C1 segment of cervical spinal cord (tissue), 14 donors: ENCODE results near the gene HECW1.
A peak's percentile ranks its signal among the peaks of the same experiment; 100 is the strongest.
"Not testable (repeated sequence)": the region's sequence is repeated elsewhere in the genome, so short reads cannot be mapped to it uniquely, and the experiment has no call there.

ENCODE experiments used
- DNase-seq, 14 donors: peaks; one replicate each; lab custom pipeline; 2025; lab: John Stamatoyannopoulos, UW

The HECW1 gene

DNA sequence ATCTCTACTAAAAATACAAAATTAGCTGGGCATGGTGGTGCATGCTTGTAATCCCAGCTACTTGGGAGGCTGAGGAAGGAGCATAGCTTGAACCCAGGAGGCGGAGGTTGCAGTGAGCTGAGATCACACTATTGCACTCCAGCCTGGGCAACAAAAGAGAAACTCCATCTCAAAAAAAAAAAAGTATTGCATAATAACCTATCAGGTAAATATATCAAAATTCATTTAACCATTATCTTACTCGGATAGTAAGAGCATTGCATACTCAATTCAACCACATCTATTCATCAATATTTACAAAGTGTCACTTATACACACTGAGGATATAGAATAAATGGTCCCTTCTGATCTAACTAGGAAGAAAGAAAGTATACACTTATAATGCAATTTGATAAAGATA is 461.4 kb downstream of the HECW1 start:
- DNase-seq: not testable (repeated sequence)

DNA sequence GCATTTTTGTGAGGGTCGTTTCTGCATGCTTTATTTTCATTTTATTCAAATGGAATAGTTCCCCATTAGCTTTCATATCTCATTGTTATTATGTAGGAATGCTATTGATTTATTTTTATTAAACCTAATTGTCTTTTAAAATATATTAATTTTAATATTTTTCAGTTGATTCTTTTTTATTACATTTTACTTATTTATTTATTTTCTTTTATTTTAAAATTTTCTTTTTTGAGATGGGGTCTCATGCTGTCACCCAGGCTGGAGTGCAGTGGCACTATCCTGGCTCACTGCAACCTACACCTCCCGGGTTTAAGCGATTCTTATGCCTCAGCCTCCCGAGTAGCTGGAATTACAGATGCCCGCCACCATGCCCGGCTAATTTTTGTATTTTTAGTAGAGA is 463.1 kb downstream of the HECW1 start:
- DNase-seq: no peak

DNA sequence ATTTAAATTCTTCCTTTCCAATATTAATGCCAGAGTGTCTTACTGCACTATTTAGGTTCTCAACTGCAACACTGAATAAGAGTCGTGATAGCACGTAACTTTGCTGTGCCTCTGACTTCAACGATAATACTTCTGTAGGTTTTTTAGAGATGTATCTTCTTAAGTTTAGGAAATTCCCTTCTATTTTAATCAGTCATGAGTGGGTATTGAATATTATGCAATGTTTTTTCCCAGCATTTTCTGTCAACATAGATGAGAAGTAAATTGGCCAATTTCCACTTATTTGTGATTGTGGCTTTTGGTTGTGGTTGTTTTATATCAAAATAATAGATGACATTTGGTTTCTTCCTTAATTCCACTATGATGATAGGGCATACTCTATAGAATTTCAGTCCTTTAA is 463.8 kb downstream of the HECW1 start:
- no peak for DNase-seq

DNA sequence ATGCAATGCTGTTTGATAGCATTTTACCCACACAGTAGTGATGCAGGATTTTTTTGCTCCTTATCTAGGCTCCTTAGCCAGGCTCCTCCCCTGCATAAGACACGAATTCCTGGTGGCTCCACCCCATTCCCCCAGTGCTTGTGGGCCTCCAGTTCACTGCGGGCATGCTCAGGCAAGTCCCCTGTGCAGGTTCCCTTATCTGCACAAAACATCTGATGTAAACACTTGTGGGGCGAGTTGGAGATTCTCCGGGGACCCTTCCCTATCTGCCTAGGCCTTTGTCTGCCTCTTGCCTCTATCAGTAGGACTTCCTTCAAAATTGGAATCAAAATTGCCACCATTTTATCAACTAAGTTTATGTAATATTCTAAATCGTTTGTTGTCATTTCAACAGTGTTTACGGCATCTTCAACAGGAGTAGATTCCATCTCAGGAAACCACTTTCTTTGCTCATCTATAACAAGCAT is 465.1 kb downstream of the HECW1 start:
- no peak for DNase-seq

DNA sequence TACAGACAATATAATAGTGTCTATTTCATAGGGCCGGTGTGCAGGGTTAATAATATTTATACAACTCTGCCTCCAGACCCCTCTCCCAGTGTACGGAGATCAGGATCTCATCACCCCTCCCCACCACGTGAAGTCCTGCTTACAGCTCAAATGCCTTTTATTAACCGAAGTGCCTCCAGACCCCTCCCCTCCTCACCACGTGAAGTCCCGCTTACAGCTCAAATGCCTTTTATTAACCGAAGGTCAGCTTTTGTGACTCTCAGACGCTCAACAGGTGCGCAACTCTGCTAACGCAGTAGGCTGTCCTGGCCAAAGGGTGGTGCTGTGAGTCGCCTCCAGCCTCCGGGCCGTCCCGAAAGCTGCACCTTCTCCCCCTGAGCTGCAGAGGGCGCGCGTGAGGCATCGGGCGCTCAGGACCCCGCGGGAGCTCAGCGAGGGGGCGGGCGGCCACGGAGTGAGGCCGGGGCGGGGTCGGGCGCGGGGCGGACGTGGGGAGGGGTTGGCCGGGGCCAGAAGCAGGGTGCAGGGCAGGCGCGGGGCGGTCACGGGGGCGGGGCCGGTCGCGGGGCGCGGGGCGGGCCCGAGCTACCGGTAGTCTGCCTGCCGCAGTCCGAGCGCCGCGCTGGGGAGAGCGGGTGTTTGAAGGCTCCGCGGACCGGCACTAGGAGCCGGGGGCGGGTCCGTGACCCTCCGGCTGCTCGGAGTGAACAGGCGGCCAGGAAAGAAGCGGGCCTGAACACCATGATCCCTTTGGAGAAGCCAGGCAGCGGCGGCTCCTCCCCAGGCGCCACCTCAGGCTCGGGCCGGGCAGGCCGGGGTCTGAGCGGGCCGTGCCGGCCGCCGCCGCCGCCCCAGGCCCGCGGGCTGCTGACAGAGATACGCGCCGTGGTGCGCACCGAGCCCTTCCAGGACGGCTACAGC is 470.3 kb downstream of the HECW1 start, which contains the start of gene STK17A:
Gene STK17A (plus strand): TSS at position 606 of the 921 bp plus-strand sequence. CDS start 136 bp downstream, at position 742.
- peak; percentile 50 to 94 (median 88) for DNase-seq

DNA sequence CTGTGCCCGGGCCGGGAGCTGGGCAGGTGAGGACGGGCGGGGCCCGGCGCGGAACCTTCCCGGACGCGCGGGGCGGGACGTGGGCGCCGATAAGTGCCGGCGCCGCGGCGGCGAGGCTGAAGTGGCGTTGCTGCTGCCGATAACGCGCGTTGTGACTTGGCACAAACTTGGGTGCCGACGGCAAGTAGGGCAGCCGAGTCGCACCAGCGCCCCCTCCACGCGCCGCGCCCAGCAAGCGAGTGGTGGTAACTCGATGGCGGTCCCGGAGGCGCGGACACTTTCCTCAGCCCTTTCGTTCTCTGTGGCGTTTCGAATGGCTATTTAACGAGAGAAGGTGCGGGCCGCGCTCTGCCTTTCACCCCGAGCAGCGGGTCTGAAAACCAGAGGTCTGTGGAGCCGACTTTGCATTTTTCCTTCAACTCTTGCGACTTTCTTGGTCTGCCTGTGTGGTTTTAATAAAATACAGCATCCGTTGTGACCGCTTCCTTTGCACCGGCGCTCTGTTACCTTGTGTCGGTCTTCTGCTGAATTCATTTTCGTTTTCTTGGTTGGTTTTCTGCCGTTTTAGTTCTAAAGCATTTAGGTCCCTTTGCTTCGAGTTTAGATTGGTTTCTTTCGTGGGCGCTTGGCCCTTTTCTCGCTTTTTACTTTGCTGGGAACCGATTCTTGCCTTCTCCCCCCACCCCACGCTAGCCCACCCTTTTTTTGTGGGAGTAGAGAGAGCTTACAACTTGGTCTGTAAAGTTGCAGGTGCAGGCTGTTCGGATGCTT is 471.2 kb downstream of the HECW1 start:
- peak in 13 of 14 donors; percentile 4 to 73 (median 53) for DNase-seq

DNA sequence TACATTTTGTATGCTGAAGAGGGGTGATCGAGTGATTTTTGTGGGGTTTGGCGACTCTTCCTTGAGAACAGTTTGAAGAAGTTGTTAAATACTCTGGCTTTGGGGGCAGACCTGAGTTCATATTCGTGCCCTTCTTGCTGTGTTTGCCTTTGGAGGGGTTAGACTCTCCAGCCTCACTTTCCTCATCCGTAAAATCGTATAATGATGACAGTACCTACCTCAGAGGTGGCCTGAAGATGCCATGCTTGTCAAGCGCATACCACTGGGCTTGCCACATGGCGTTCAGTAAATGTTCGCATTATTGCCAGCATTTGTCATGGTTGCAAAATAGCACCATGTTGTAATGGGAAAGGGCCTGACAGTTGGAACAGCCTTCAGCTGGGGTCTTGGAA is 471.7 kb downstream of the HECW1 start:
- peak in 3 of 14 donors; percentile 21 to 24 (median 22) for DNase-seq

DNA sequence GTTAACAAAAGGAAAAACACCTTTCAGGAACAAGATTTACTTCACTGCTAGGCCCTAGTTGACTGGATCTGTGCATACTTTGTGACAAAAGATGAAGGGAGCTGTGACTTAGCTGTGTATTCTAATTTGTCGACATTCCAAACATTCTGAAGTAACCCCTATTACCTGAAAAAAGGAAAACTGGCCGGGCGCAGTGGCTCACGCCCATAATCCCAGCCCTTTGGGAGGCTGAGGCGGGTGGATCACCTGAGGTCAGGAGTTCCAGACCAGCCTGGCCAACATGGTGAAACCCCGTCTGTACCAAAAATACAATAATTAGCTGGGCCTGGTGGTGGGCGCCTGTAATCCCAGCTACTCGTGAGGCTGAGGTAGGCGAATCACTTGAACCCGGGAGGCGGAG is 472.3 kb downstream of the HECW1 start:
- DNase-seq: not testable (repeated sequence)

DNA sequence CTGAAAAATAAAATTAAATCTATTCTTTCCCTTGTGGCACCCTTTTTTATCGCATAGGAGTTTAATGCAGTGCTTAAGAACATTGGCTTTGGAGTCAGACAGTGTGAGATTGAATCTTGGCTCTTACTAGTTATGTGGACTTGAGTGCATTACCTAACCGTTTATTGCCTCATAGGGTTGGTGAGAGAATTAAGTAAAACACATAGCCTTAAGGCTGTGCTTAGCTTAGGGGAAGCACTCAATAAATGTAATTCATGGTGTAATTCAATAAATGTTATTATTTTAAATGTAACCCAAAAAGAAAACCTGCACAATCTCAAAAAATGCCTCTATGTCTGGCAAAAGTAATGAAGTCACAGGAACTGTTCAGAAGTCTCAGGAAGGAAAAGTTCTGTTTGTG is 473.1 kb downstream of the HECW1 start:
- DNase-seq: no peak

DNA sequence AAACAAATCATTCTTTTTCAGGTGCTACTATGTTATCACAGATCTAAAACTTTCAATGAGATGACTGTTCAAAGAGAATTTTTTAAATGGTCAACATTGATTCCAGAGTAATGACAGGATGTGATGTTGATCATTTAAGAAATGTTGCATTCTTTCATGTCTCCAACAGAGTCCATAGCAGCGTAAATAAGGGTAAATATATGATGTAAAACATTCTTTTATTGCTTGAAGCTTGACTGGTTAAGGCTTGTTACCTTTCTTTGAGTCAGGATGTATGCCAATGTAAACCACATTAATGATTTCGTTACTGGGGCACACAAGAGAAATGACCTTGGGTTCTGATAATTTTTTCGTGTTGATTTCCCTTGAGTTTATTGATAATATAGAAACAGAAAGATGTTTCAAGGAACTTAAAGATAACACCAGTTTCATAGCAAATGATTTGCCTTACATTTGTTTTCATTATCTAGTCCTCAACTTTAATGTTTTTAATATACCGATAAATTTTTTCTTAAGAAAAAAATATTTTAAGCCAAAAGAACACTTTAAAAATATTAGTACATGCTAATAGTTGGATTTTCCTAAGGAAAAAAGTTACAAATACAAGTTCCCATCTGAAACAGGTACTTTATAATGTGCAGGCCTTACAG is 473.9 kb downstream of the HECW1 start:
- no peak for DNase-seq

DNA sequence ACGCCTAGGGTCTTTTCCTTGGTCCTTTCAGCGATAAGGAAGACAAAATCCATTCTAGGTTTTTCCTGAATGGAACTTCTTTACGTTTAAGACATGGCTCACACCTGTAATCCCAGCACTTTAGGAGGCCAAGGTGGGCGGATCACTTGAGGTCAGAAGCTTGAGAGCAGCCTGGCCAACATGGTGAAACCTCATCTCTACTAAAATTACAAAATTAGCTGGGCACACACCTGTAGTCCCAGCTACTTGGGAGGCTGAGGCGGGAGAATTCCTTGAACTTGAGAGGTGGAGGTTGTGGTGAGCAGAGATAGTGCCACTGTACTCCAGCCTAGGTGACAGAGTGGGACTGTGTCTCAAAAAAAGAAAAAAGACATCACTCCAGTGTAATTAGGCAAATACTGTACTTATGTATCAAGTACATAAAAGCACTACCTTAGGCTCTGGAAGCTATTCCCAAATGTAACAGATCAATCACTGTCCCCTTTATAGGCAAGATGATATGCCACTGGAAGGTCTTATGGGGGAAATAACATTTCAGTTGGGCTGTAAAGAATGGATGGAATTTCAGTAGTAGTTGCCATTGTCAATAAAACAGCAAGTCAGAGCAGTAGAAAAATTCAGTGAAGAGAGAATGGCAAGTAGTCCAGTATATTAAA is 476.2 kb downstream of the HECW1 start:
- DNase-seq: no peak

DNA sequence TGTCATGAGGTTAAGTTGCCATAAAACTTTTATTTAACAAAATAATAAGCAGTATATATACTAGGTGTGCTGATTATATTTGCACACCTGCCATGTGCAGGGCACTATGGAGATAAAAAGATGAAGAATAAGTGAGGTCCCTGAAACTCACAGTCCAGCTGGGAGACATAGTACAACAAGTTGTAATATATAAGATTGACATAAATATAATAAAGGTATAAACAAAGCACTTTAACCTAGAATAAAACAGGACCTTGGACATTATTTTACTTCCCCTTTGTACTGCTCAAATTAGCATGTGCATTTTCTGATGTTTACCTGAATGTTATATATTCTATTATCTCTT is 476.7 kb downstream of the HECW1 start:
- no peak for DNase-seq

DNA sequence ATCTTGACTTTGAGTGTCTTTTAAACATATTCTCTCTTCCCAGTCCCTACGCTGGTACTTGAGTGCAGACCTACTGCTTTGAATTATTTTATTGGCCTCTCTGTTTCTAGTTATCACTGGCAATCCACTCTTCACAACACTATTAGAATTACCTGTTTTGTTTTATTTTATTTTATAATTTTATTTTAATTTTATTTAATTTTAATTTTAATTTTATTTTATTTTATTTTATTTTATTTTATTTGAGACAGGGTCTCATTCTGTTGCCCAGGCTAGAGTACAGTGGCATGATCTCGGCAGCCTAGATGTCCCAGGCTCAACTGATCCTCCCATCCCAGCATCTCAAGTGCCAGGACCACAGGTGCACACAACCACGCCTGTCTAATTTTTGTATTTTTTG is 477.3 kb downstream of the HECW1 start:
- no peak for DNase-seq

DNA sequence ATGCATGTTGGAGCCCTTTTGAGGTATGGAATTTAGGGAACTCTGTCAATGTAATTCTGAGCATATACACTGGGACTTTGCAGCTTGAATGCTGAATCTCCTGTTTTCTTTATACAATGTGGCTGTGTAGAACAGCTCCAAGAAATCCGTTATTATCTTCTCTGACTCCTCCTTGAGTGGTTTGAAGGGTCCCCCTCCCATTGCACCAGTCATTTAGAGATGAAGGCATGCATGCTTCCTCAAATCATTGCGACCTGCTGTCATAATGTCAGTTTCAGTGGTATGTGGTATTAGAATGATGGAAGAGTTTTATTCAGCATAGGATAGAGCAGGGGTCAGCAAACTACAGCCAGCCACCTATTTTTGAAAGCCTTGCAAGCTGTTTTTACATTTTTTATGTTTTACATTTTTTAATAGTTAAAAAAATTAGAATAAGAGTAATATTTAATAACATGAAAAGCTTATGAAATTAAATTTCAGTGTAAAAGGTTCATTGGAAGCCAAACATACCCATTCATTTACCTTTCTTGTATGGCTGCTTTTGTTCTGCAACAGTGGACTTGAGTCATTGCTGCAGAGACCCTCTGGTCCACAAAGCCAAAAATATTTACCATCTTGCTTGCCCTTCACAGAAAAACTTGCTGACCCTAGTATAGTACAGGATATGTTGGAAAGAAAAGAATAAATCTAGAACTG is 478.6 kb downstream of the HECW1 start:
- no peak for DNase-seq

DNA sequence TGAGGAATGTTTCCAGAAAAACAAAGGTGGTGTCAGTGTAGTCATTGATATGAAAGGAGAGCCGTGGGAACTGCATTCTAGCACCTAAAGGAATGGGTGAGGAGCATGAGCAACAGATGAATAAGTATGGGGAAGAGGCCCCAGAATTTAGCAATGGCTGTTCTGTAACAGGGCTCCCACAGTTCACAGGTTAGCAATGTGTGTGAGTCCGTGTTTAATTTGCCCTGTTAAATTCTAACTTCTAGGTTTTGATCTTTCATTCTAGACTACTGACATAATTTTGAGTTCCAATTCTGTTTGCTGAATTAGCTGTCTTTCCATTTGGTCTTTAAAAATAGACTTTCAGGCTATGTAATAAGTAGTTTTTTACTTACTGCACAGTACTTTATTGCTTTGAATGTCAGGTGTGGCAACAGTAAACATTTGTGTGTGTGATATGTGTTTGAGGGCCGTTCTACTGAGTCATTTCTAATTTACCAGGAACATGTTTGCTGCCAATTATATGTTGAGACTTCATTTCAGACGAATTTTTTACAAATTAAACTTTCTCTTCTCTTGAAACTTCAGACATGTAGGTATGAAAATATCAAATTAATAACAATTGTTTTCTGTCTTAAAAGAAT is 479.2 kb downstream of the HECW1 start:
- DNase-seq: no peak

DNA sequence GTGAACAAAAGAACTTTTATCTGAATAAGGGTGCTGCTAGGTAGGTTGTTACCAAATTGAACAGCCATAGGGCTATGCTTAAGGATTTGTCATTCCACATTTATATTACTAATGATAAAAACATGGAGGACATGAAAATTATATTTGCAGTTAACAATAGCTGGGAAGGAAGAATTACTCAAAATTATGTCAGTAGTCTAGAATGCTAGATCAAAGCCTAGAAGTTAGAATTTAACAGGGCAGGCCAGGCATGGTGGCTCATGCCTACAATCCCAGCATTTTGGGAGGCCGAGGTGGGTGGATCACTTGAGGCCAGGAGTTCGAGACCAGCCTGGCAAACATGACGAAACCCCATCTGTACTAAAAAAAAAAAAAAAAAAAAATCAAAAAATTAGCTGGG is 479.9 kb downstream of the HECW1 start:
- no peak for DNase-seq

DNA sequence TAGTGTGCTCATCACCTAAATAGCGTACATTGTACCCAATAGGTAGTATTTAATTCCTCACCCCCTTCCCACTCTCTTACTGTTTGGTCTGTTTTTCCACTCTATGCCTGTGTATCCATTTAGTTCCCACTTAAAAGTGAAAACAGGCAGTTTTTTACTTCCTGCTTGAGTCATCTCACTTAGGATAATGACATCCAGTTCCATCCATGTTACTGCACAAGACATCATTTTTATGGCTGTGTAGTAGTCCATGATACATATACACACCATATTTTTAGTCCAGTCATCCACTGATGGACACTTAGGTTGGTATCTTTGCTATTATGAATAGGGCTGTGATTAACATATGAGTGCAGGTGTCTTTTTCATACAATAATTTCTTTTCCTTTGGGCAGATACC is 480.6 kb downstream of the HECW1 start:
- no peak for DNase-seq

DNA sequence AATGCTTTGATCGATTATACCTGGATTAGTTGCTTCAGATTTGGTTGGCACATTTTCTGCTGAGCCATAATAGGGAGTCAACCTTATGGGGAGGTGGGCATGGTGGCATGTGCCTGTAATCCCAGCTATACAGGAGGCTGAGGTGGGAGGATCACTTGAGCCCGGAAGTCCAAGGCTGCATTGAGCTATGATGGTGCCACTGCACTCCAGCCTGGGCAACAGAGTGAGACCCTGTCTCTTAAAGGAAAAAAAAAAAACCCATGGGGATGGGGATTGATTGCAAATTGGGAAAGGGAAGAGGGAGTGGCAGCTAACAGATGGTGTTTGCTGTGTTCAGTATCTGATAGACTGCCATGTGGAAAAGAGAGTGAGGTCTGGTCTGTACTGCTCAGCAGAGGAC is 481.6 kb downstream of the HECW1 start:
- no peak for DNase-seq

DNA sequence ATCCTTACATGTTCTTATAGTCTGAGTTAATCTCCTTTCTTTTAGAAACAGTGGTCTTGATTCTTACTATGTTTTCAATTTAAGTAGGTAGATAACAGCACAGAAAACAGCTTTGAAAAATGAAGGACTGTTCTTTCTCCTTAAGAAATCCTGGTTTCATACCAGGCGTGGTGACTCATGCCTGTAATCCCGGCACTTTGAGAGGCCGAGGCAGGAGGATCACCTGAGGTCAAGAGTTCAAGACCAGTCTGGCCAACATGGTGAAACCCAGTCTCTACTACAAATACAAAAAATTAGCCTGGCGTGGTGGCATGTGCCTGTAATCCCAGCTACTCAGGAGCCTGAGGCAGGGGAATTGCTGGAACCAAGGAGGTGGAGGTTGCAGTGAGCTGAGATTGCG is 484.0 kb downstream of the HECW1 start:
- not testable (repeated sequence) for DNase-seq

DNA sequence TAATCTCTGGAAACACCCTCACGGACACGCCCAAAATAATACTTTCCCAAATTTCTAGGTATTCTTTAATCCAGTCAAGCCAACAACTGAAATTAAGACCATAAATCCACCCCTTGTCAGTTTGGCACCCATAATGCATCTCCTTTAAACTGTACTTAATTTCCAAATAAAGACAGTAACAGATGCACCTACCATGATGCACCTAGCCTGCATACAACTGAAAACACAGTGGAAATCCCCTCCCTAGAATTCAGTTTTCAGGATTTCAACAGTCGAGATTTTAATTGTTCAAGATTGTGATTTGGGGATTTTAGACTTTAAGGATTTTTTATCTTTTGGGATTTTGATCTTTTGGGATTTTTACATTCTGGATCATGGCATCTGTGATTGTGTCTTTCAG is 487.6 kb downstream of the HECW1 start:
- DNase-seq: no peak
